Pancreas (tissue), 10 donors: Measurements from ENCODE around the gene ATG7. TPM values are rescaled to one million over a fixed set of nuclear protein-coding genes. Genes with fewer than 3 reads are reported as not detected.

Experiments used
- ATAC-seq, 4 donors: fragments of 200-7000 bp; cut with Tn5 transposase; one replicate each; pipeline versions ENCODE4 v1.8.0 to v1.9.1; 2020; ENCODE audit warnings: mild to moderate bottlenecking in 4 of 4, moderate library complexity in 4 of 4
- DNase-seq, 6 donors: peaks; one replicate each; pipeline ENCODE4 v3.0.0-alpha.2; 2020
- FAIRE-seq: peaks from 2 replicates; lab custom pipeline; 2012; peaks lifted over from hg19 to GRCh38; lab: Jason Lieb, UNC
- H3K27ac ChIP-seq, 4 donors: fragments of 200-600 bp; sonication (generic); 1 replicate in 3 of 4; 2 replicates in 1 of 4; pipeline versions ENCODE4 v1.5.0 to v1.8.0; 2020
- H3K27me3 ChIP-seq, 4 donors: fragments of 200-600 bp; one replicate each; pipeline ENCODE4 v1.8.0; 2021
- H3K36me3 ChIP-seq, 3 donors: fragments of 200-600 bp; sonication (generic) in 1 of 3; one replicate each; pipeline versions ENCODE4 v1.5.0 to v1.8.0; 2020 to 2021
- H3K4me1 ChIP-seq, 3 donors: fragments of 200-600 bp; one replicate each; pipeline ENCODE4 v1.8.0; 2021
- H3K4me3 ChIP-seq, 4 donors: fragments of 200-600 bp; sonication (generic) in 2 of 4; one replicate each; pipeline versions ENCODE4 v1.5.0 to v1.8.0; 2020 to 2021
- H3K9me3 ChIP-seq, 4 donors: fragments of 200-600 bp; one replicate each; pipeline ENCODE4 v1.8.0; 2021
- WGBS, 2 donors: extraction: QIAGEN DNeasy Blood & Tissue Kit; methylation state at CpG; one replicate each; pipeline ENCODE4 v1.1.7; 2013; 5-methylcytosine and 5-hydroxymethylcytosine counted together
- intact Hi-C, 3 donors: fragments of 100-400 bp; cut with DNase I; formaldehyde crosslinking; loops; one replicate each; pipeline versions ENCODE4 v1.11.1 to v1.14.2; 2022
- polyA plus RNA-seq, 2 donors: library from polyadenylated mRNA; stranded (reverse); fragments of 200-250 nt; gene quantifications; one replicate each; pipeline ENCODE4 v1.2.3, GENCODE V29; 2013
- total RNA-seq, 6 donors: library from RNA; stranded (reverse); fragmentation: NEBNext Ultra II Directional in 4 of 6; extraction: Animal tissue kit (Norgen Biotek cat#: 25700) in 4 of 6; gene quantifications; one replicate each; pipeline versions ENCODE4 v1.2.1 to v1.2.4, GENCODE V29; 2021 to 2023
- TF ChIP-seq, protein P1 (sequence below), 4 donors: fragments of 200-600 bp; sonication (generic) in 3 of 4; IDR thresholded peaks; one replicate each; pipeline versions ENCODE4 v1.5.0 to v1.8.0; 2021; ENCODE audit warnings: antibody characterized with exemption in 4 of 4
- donor health status: healthy with polysubstance abuse.
- donor health status: DM: no; HTN: no; CAD: no; lungs with moderate emphysema.
- donor health status: DM: no; HTN: no; CAD: no.
- donor health status: control.
- donor health status: control.
- donor health status: Bipolar disorder and iron deficiency.
- donor health status: DM: yes; HTN: yes; CAD: no.
- donor health status: DM: no; HTN: no; CAD: no.
- donor health status: DM: no; HTN: no; CAD: no.
- donor health status: DM: yes; HTN: yes; CAD: no.

The ATG7 gene
- total and polyA plus RNA-seq, 8 donors = 5.1 to 28.0 (median 15.7) TPM

DNA sequence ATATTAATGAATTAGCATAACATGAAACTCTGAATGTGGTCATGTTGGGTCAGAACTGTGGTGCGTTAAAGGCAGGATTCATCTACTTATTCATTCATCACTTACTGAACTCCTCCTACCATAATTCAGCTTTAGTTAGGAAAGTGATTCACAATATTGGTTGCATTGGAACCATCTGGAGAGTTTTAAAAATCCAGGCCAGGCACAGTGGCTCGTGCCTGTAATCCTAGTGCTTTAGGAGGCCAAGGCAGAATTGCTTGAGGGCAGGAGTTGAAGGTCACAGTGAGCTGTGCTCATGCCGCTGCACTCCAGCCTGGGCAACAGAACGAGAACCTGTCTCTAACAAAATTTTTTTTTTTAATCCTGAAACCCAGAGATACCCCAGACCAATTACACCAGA is 44.2 kb upstream of the ATG7 start:
- DNase-seq (no peak), ATAC-seq (no peak), FAIRE-seq (no peak)
- TF ChIP-seq, protein P1, sequence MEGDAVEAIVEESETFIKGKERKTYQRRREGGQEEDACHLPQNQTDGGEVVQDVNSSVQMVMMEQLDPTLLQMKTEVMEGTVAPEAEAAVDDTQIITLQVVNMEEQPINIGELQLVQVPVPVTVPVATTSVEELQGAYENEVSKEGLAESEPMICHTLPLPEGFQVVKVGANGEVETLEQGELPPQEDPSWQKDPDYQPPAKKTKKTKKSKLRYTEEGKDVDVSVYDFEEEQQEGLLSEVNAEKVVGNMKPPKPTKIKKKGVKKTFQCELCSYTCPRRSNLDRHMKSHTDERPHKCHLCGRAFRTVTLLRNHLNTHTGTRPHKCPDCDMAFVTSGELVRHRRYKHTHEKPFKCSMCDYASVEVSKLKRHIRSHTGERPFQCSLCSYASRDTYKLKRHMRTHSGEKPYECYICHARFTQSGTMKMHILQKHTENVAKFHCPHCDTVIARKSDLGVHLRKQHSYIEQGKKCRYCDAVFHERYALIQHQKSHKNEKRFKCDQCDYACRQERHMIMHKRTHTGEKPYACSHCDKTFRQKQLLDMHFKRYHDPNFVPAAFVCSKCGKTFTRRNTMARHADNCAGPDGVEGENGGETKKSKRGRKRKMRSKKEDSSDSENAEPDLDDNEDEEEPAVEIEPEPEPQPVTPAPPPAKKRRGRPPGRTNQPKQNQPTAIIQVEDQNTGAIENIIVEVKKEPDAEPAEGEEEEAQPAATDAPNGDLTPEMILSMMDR (IDR thresholded peaks at IDR 0.05) = no peak
- WGBS, 2 donors = 71 to 73% methylated on average over 4 of the region's 4 CpGs
- H3K4me1 ChIP-seq = no peaks in the 10 kb centered on the region
- H3K27ac ChIP-seq = no peak overlapping the region
- H3K27me3 ChIP-seq = no peaks in the 10 kb centered on the region
- H3K4me3 ChIP-seq = no peak overlapping the region
- no peaks in the 10 kb centered on the region for H3K36me3 ChIP-seq
- intact Hi-C loops = no loop called here
- no peaks in the 10 kb centered on the region for H3K9me3 ChIP-seq

DNA sequence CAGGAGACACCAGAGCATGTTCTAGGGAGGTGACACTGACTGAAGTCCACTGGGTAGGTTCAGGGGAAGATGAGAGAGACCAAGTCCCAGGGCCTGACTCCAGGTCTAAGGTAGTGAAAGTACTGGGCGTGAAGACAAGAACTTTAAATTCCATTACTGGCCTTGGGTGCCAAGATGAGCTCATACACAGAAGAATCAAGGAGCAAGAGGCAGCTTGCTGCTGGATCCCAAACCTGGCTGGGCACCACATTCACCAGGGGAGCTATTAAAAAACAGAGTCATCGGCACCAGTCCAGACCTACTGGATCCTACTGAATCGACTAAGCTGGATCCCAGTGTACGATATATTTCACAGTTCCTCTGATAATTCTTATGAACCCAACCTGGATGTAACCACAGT is 42.1 kb upstream of the ATG7 start:
- no peak overlapping the region for H3K27ac ChIP-seq
- intact Hi-C loops = no loop called here
- H3K4me1 ChIP-seq = no peaks in the 10 kb centered on the region
- TF ChIP-seq, protein P1 (IDR thresholded peaks at IDR 0.05) = no peak
- DNase-seq (no peak), FAIRE-seq (no peak), ATAC-seq (no peak)
- WGBS, 2 donors = 80 to 91% methylated on average over 4 of the region's 4 CpGs
- H3K36me3 ChIP-seq = no peaks in the 10 kb centered on the region
- H3K9me3 ChIP-seq = no peaks in the 10 kb centered on the region
- no peak overlapping the region for H3K4me3 ChIP-seq
- H3K27me3 ChIP-seq = no peaks in the 10 kb centered on the region

DNA sequence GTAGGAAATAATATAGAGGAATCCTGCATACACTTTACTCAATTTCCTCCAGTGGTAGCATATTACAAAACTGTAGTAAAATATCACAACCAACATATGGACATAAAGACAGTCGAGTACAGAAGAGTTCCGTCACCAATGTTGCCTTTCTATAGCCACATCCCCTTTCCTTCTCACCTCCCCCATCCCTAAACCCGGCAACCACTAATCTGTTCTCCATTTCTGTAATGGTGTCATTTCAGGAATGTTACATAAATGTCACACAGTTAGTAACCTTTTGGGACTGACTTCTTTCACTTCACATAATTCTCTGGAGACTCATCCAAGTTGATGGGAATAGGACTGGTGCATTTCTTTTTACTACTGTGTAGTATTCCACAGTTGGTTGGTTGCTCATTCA is 41.4 kb upstream of the ATG7 start:
- Histone ChIP-seq H3K4me3 (no peak overlapping the region), H3K9me3 (no peaks in the 10 kb centered on the region), H3K27ac (no peak overlapping the region), H3K36me3 (no peaks in the 10 kb centered on the region), H3K27me3 (no peaks in the 10 kb centered on the region), H3K4me1 (no peaks in the 10 kb centered on the region)
- intact Hi-C loops = no loop called here
- 53 to 77% methylated on average over 3 of the region's 3 CpGs for WGBS, 2 donors
- ATAC-seq (no peak), FAIRE-seq (no peak), DNase-seq (no peak)
- TF ChIP-seq, protein P1 (IDR thresholded peaks at IDR 0.05) = no peak

DNA sequence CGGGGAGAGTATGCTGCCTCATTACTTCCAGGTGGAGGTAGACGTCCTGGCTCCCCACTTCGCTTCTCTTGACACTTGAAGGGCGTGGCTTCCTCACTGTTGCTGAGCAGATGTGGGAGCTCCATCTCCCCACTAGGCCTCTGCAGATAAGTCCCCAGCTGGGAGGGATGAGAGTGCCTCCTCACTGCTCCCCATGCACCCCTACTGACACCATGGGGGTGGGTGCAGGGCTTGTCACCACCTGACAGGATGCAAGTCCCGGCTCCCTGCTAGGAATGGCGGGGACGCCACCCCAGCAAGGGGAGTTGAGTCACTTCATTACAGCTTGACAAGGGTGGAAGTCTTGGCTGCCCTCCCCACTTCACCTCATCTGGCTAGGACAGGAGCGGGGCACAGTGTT is 36.8 kb upstream of the ATG7 start:
- H3K9me3 ChIP-seq = no peaks in the 10 kb centered on the region
- DNase-seq = no peak
- intact Hi-C loops = no loop called here
- no peaks in the 10 kb centered on the region for H3K4me1 ChIP-seq
- H3K27ac ChIP-seq = no peak overlapping the region
- TF ChIP-seq, protein P1 (IDR thresholded peaks at IDR 0.05) = no peak
- no peak for ATAC-seq
- H3K27me3 ChIP-seq = no peaks in the 10 kb centered on the region
- FAIRE-seq = no peak
- WGBS, 2 donors = 47 to 56% methylated on average over 8 of the region's 8 CpGs
- no peak overlapping the region for H3K4me3 ChIP-seq
- no peaks in the 10 kb centered on the region for H3K36me3 ChIP-seq

DNA sequence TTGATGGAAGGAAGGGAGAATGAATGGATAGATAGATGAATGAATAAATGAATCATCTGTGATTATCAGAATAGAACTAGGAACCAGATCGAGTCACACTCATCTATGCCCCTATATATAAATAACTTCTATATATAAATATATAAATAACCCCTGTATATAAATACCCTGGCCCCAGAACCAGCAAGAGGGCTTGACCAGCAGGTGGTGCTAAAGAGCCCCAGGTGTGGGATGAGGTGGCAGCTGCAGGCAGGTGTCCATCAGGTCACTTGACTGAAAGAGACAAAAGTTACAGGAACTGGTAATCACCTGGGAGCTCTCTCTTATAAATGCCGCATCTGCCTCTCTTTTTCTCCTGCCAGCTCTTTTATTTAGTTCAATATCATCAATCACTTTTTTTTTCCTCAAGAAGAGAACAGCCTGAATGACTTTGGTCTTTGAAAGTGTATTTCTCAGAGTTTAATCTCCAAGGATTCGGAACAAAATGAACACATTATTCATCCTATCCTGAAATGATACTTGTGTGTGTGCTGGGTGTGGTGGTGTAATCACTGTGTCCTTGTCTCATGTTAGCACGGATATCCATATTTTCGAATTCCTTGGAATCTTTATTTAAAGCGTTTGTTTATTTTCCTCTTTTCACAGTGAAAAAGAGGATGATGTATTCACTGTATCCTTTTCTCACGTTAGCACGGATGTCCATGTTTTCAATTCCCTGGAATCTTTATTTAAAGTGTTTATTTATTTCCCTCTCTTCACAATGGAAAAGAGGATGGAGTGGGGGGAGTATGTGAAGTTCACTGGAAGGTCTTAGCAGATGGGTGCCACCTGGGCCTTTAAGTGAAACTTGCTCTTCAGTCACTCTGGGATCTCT is 35.4 kb upstream of the ATG7 start:
- ATAC-seq (peak; percentile 48 to 83 (median 80)), FAIRE-seq (no peak), DNase-seq (peak; percentile 41 to 88 (median 70))
- intact Hi-C loops = no loop called here
- H3K4me1 ChIP-seq = no peaks in the 10 kb centered on the region
- H3K9me3 ChIP-seq = no peaks in the 10 kb centered on the region
- no peak overlapping the region for H3K27ac ChIP-seq
- H3K4me3 ChIP-seq = no peak overlapping the region
- no peaks in the 10 kb centered on the region for H3K27me3 ChIP-seq
- TF ChIP-seq, protein P1 (IDR thresholded peaks at IDR 0.05) = peak; percentile 44 to 83 (median 80)
- no peaks in the 10 kb centered on the region for H3K36me3 ChIP-seq
- WGBS, 2 donors = 33 to 37% methylated on average over 8 of the region's 8 CpGs
